H1 (cell line): Measurements from ENCODE around the gene SPAG16. TPM values are rescaled to one million over a fixed set of nuclear protein-coding genes. Genes with fewer than 3 reads are reported as not detected.

Source experiments
- CTCF ChIA-PET: fragments of 300-600 bp; sonication (Branson Sonifier 250); formaldehyde crosslinking; loops from one replicate; lab custom pipeline; 2021; ENCODE audit not compliant: partially characterized antibody; lab: Charles Lee
- POLR2A ChIA-PET: fragments of 300-600 bp; sonication (Branson Sonifier 250); formaldehyde crosslinking; loops from one replicate; lab custom pipeline; 2021; ENCODE audit warnings: inconsistent platforms; ENCODE audit not compliant: partially characterized antibody; lab: Charles Lee
- DNase-seq, 2 experiments: peaks; one replicate each; pipeline versions ENCODE4 v3.0.0 to v3.0.0-alpha.2; 2010 to 2022; ENCODE audit warnings: low spot score in 2 of 2, low read depth in 1 of 2, mixed read lengths in 1 of 2
- FAIRE-seq: peaks from 2 replicates; lab custom pipeline; 2011; peaks lifted over from hg19 to GRCh38; lab: Jason Lieb, UNC
- H2AFZ ChIP-seq: 2 replicates; pipeline ENCODE4 v1.8.1; 2012; ENCODE audit warnings: low read length, inconsistent platforms
- H2AK5ac ChIP-seq: 2 replicates; pipeline ENCODE4 v1.6.1; 2013; ENCODE audit warnings: low read depth, low read length
- H2BK120ac ChIP-seq: replicated peaks from 2 replicates; pipeline ENCODE3; 2013; ENCODE audit warnings: low read depth, low read length, inconsistent platforms
- H2BK12ac ChIP-seq: 2 replicates; pipeline ENCODE4 v1.6.1; 2013; ENCODE audit warnings: low read depth, low read length
- H2BK15ac ChIP-seq: 2 replicates; pipeline ENCODE4 v1.6.1; 2013; ENCODE audit warnings: low read length
- H2BK20ac ChIP-seq: 2 replicates; pipeline ENCODE4 v1.6.1; 2013; ENCODE audit warnings: low read length
- H2BK5ac ChIP-seq: 2 replicates; pipeline ENCODE4 v1.6.1; 2013; ENCODE audit warnings: low read depth, low read length
- H3K14ac ChIP-seq: 2 replicates; pipeline ENCODE4 v1.6.1; 2013; ENCODE audit warnings: inconsistent platforms; ENCODE audit not compliant: insufficient read length
- H3K18ac ChIP-seq: 2 replicates; pipeline ENCODE4 v1.6.1; 2013; ENCODE audit warnings: low read length; ENCODE audit errors: extremely low read depth
- H3K23ac ChIP-seq: 2 replicates; pipeline ENCODE4 v1.6.1; 2013; ENCODE audit warnings: inconsistent platforms; ENCODE audit not compliant: insufficient read length
- H3K23me2 ChIP-seq: 2 replicates; pipeline ENCODE4 v1.6.1; 2013; ENCODE audit warnings: low read depth, low read length
- H3K27ac ChIP-seq: 2 replicates; pipeline ENCODE4 v1.6.1; 2011; ENCODE audit warnings: low read depth, low read length, inconsistent platforms
- H3K27me3 ChIP-seq, 4 experiments: replicated peaks in 1 of 4; 1 replicate in 1 of 4; 2 replicates in 3 of 4; pipeline versions ENCODE4 v1.6.1 to v1.8.1; 2011 to 2013; ENCODE audit warnings: low read length in 3 of 4, mild to moderate bottlenecking in 3 of 4, inconsistent platforms in 2 of 4, mixed read lengths in 2 of 4, moderate library complexity in 1 of 4; ENCODE audit not compliant: control insufficient read depth in 3 of 4, insufficient read depth in 3 of 4; ENCODE audit errors: extremely low read depth in 1 of 4
- H3K36me3 ChIP-seq, 4 experiments: 2 replicates each; pipeline versions ENCODE4 v1.6.1 to v1.8.1; 2011 to 2013; ENCODE audit warnings: mild to moderate bottlenecking in 4 of 4, low read length in 3 of 4, moderate library complexity in 2 of 4, control low read depth in 1 of 4, inconsistent platforms in 1 of 4; ENCODE audit not compliant: insufficient read depth in 4 of 4, control insufficient read depth in 2 of 4
- H3K4ac ChIP-seq: replicated peaks from 2 replicates; pipeline ENCODE3; 2013; ENCODE audit warnings: low read length, low read depth, mixed read lengths, inconsistent platforms; ENCODE audit not compliant: insufficient read length
- H3K4me1 ChIP-seq, 4 experiments: replicated peaks in 1 of 4; 1 replicate in 1 of 4; 2 replicates in 3 of 4; pipeline versions ENCODE4 v1.6.1 to v1.8.1; 2011 to 2013; ENCODE audit warnings: low read length in 3 of 4, inconsistent platforms in 2 of 4, mixed read lengths in 1 of 4; ENCODE audit not compliant: insufficient read depth in 4 of 4, control insufficient read depth in 3 of 4
- H3K4me2 ChIP-seq, 2 experiments: 2 replicates each; pipeline versions ENCODE4 v1.6.1 to v1.8.1; 2011 to 2013; ENCODE audit warnings: low read depth in 2 of 2, low read length in 2 of 2, control low read depth in 1 of 2, inconsistent platforms in 1 of 2, mild to moderate bottlenecking in 1 of 2; ENCODE audit not compliant: insufficient read depth in 1 of 2
- H3K4me3 ChIP-seq, 4 experiments: fragments of 200-600, 300-600 bp in 1 of 4; sonication (generic), shearing (Covaris generic), sonication (Bioruptor Twin) in 1 of 4; 2 replicates each; pipeline versions ENCODE4 v1.5.1 to v1.8.1; 2011 to 2016; ENCODE audit warnings: low read length in 4 of 4, low read depth in 3 of 4, control low read depth in 2 of 4, inconsistent platforms in 2 of 4, mild to moderate bottlenecking in 2 of 4, mixed read lengths in 1 of 4, moderate library complexity in 1 of 4; ENCODE audit not compliant: insufficient read depth in 2 of 4; ENCODE audit errors: extremely low read depth in 1 of 4
- H3K56ac ChIP-seq: replicated peaks from 2 replicates; pipeline ENCODE3; 2013; ENCODE audit warnings: low read depth, mild to moderate bottlenecking, mixed read lengths, low read length, inconsistent platforms; ENCODE audit not compliant: insufficient read length
- H3K79me1 ChIP-seq: 2 replicates; pipeline ENCODE4 v1.6.1; 2013; ENCODE audit warnings: low read depth, low read length, control low read depth
- H3K79me2 ChIP-seq, 2 experiments: 2 replicates each; pipeline versions ENCODE4 v1.6.1 to v1.8.1; 2012 to 2013; ENCODE audit warnings: low read length in 2 of 2, mild to moderate bottlenecking in 2 of 2, inconsistent platforms in 1 of 2; ENCODE audit not compliant: insufficient read depth in 2 of 2, control insufficient read depth in 1 of 2
- H3K9ac ChIP-seq, 4 experiments: replicated peaks in 1 of 4; 1 replicate in 1 of 4; 2 replicates in 3 of 4; pipeline versions ENCODE4 v1.6.1 to v1.8.1; 2011 to 2013; ENCODE audit warnings: low read depth in 3 of 4, low read length in 3 of 4, control low read depth in 2 of 4, mild to moderate bottlenecking in 2 of 4, moderate library complexity in 2 of 4, inconsistent platforms in 1 of 4; ENCODE audit errors: extremely low read depth in 1 of 4
- H3K9me3 ChIP-seq, 2 experiments: 2 replicates each; pipeline versions ENCODE4 v1.6.1 to v1.8.1; 2012 to 2013; ENCODE audit warnings: mild to moderate bottlenecking in 2 of 2, moderate library complexity in 2 of 2, control low read depth in 1 of 2, inconsistent platforms in 1 of 2, low read depth in 1 of 2, low read length in 1 of 2, mixed read lengths in 1 of 2; ENCODE audit not compliant: insufficient read depth in 2 of 2
- H4K20me1 ChIP-seq, 2 experiments: replicated peaks in 1 of 2; 2 replicates each; pipeline versions ENCODE3 to v1.8.1; 2011 to 2013; ENCODE audit warnings: inconsistent platforms in 2 of 2, low read length in 2 of 2, mild to moderate bottlenecking in 1 of 2; ENCODE audit not compliant: insufficient read depth in 2 of 2, control insufficient read depth in 1 of 2
- H4K5ac ChIP-seq: 2 replicates; pipeline ENCODE4 v1.6.1; 2013; ENCODE audit warnings: low read length, low read depth, mixed read lengths, inconsistent platforms; ENCODE audit not compliant: insufficient read length
- H4K8ac ChIP-seq: 2 replicates; pipeline ENCODE4 v1.8.0; 2013; ENCODE audit warnings: mild to moderate bottlenecking, moderate library complexity, low read length, inconsistent platforms; ENCODE audit not compliant: insufficient read depth; ENCODE audit errors: extremely low read depth
- H4K91ac ChIP-seq: replicated peaks from 2 replicates; pipeline ENCODE3; 2013; ENCODE audit warnings: low read length, mixed read lengths, inconsistent platforms; ENCODE audit not compliant: insufficient read length
- BRCA1 ChIP-seq: IDR thresholded peaks from 2 replicates; pipeline ENCODE4 v1.6.1; 2012; ENCODE audit warnings: low read depth, low read length, improper control_type of control experiment
- CBX8 ChIP-seq: fragments of 300-800, 300-1000 bp; sonication (generic); IDR thresholded peaks from 2 replicates; pipeline ENCODE4 v1.7.1; 2016; ENCODE audit warnings: low read depth, low read length, borderline replicate concordance
- CTBP2 ChIP-seq: IDR thresholded peaks from 2 replicates; pipeline ENCODE4 v1.7.0; 2011; ENCODE audit warnings: borderline replicate concordance, mild to moderate bottlenecking, moderate library complexity, mixed read lengths, low read length; ENCODE audit not compliant: insufficient read depth, insufficient read length
- E2F6 ChIP-seq: IDR thresholded peaks from 2 replicates; pipeline ENCODE4 v1.6.1; 2012; ENCODE audit warnings: inconsistent platforms
- EP300 ChIP-seq, 2 experiments: IDR thresholded peaks; 1 replicate in 1 of 2; 2 replicates in 1 of 2; pipeline ENCODE4 v1.6.1; 2011 to 2012; ENCODE audit warnings: low read depth in 2 of 2, low read length in 2 of 2, mild to moderate bottlenecking in 2 of 2, borderline replicate concordance in 1 of 2, inconsistent platforms in 1 of 2, moderate library complexity in 1 of 2
- RAD21 ChIP-seq, 2 experiments: IDR thresholded peaks in 1 of 2; conservative IDR thresholded peaks in 1 of 2; 2 replicates each; pipeline ENCODE4 v1.6.1; 2011; ENCODE audit warnings: low read depth in 2 of 2, low read length in 2 of 2, improper control_type of control experiment in 1 of 2, inconsistent platforms in 1 of 2, mild to moderate bottlenecking in 1 of 2, moderate library complexity in 1 of 2
- RXRA ChIP-seq: IDR thresholded peaks from 2 replicates; pipeline ENCODE4 v1.6.1; 2011; ENCODE audit warnings: low read depth, mild to moderate bottlenecking, low read length, moderate library complexity; ENCODE audit not compliant: insufficient read depth
- SP2 ChIP-seq: IDR thresholded peaks from 2 replicates; pipeline ENCODE4 v1.6.1; 2012; ENCODE audit warnings: mild to moderate bottlenecking, low read length, inconsistent platforms
- SRF ChIP-seq: IDR thresholded peaks from 2 replicates; pipeline ENCODE4 v1.6.1; 2011; ENCODE audit warnings: mild to moderate bottlenecking, low read depth, low read length, moderate library complexity
- TAF1 ChIP-seq: IDR thresholded peaks from 2 replicates; pipeline ENCODE4 v1.6.1; 2011; ENCODE audit warnings: mild to moderate bottlenecking, low read depth, low read length
- WGBS, 2 experiments: shearing (Covaris generic) in 1 of 2; methylation state at CpG; one replicate each; pipeline versions ENCODE4 v1.1.6 to v1.1.7; 2013 to 2015; ENCODE audit warnings: low lambda C conversion rate in 2 of 2, mixed read lengths in 2 of 2, inconsistent platforms in 1 of 2, low coverage in 1 of 2, missing lambda C conversion rate in 1 of 2; ENCODE audit not compliant: insufficient replicate concordance in 2 of 2, insufficient coverage in 1 of 2, insufficient read length in 1 of 2; ENCODE audit errors: extremely low coverage in 1 of 2, missing lambda C conversion rate in 1 of 2; 5-methylcytosine and 5-hydroxymethylcytosine counted together
- polyA plus RNA-seq, 7 experiments: library from polyadenylated mRNA; depleted of rRNA in 3 of 7; stranded (reverse) in 5 of 7; unstranded in 2 of 7; fragments of >200 nt in 5 of 7; fragments of 200-250 nt in 2 of 7; gene quantifications; 1 replicate in 5 of 7; 2 replicates in 1 of 7; 4 replicates in 1 of 7; pipeline versions ENCODE4 v1.2.1 to v1.2.3, GENCODE V29; 2011 to 2013; ENCODE audit warnings: missing spikeins in 2 of 7, mixed read lengths in 2 of 7
- total RNA-seq: library from RNA; stranded (reverse); fragmentation: NEBNext Ultra II Directional; extraction: Animal tissue kit (Norgen Biotek cat#: 25700); gene quantifications from 2 replicates; pipeline ENCODE4 v1.2.1, GENCODE V29; 2021
- TF ChIP-seq, protein P1 (sequence below): IDR thresholded peaks from 2 replicates; pipeline ENCODE4 v1.6.1; 2012; ENCODE audit warnings: inconsistent platforms
- TF ChIP-seq, protein P2 (sequence below): IDR thresholded peaks from 2 replicates; pipeline ENCODE4 v1.6.1; 2011; ENCODE audit warnings: low read length, improper control_type of control experiment

Gene SPAG16
- total and polyA plus RNA-seq, 2 of the 8 experiments (the other 6 are each of a cell fraction or from before 2014, with no cell fraction given): 6.0 to 14.9 TPM

DNA sequence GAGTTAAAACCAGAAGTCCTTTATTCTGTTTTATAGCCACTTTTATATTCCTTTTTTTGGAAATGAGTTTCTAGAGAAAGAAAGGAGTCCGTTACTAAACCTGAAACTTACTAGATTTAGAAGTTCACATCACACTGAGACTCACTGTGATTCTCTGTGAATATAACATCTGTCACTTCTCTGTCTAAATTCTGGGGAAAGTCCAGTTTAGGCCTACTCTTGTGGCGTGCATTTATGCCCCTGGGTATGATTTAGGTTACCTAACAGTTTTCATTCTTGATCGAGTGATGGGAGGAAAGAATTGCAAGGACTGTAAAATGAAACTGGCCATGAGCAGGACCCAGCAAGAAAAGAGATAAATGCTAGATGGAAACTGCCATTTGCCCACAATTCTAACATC lies 449.6 kb downstream of the SPAG16 start:
- Histone ChIP-seq H2BK20ac (no peak overlapping the region), H3K14ac (no peak overlapping the region), H3K79me2 (no peaks in the 10 kb centered on the region), H2BK12ac (no peak overlapping the region), H3K79me1 (no peaks in the 10 kb centered on the region), H4K8ac (no peak overlapping the region), H3K18ac (no peak overlapping the region), H2AFZ (no peak overlapping the region), H2BK120ac (no peak overlapping the region), H2BK15ac (no peak overlapping the region), H3K27me3 (no peaks in the 10 kb centered on the region), H3K4me1 (no peaks in the 10 kb centered on the region), H2AK5ac (no peak overlapping the region), H3K4me2 (no peak overlapping the region), H4K20me1 (no peaks in the 10 kb centered on the region), H3K56ac (no peak overlapping the region), H3K9ac (no peak overlapping the region), H2BK5ac (no peak overlapping the region), H3K36me3 (no peaks in the 10 kb centered on the region), H3K23ac (no peak overlapping the region), H3K9me3 (no peaks in the 10 kb centered on the region), H3K27ac (no peak overlapping the region), H3K4ac (no peak overlapping the region), H3K4me3 (no peak overlapping the region), H4K91ac (no peak overlapping the region), H4K5ac (no peak overlapping the region), H3K23me2 (no peaks in the 10 kb centered on the region)
- POLR2A ChIA-PET: no interaction called here
- FAIRE-seq: no peak
- no peak for DNase-seq
- 88% methylated on average over 3 of the region's 3 CpGs; no CpG with 5 or more reads in 1 of the 2 experiments for WGBS, 2 experiments
- CTCF ChIA-PET: no interaction called here
- TF ChIP-seq EP300 (IDR thresholded peaks at IDR 0.05; ENCODE audit: borderline replicate concordance in 1 of 2, low read depth in 2 of 2, low read length in 2 of 2): no peak
- no peak for TF ChIP-seq BRCA1
- TF ChIP-seq CBX8: no peak
- TF ChIP-seq, protein P1, sequence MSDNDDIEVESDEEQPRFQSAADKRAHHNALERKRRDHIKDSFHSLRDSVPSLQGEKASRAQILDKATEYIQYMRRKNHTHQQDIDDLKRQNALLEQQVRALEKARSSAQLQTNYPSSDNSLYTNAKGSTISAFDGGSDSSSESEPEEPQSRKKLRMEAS: no peak
- TF ChIP-seq RAD21 (IDR thresholded peaks at IDR 0.05 in 1 of 2, conservative IDR thresholded peaks at IDR 0.05 in 1 of 2; ENCODE audit: low read depth in 2 of 2, low read length in 2 of 2): no peak
- TF ChIP-seq, protein P2, sequence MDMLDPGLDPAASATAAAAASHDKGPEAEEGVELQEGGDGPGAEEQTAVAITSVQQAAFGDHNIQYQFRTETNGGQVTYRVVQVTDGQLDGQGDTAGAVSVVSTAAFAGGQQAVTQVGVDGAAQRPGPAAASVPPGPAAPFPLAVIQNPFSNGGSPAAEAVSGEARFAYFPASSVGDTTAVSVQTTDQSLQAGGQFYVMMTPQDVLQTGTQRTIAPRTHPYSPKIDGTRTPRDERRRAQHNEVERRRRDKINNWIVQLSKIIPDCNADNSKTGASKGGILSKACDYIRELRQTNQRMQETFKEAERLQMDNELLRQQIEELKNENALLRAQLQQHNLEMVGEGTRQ: no peak
- TF ChIP-seq TAF1: no peak
- TF ChIP-seq E2F6: no peak
- TF ChIP-seq SP2: no peak
- TF ChIP-seq RXRA: no peak
- no peak for TF ChIP-seq SRF
- TF ChIP-seq CTBP2: no peak
